Caco-2 (cell line): ENCODE data around the gene RANBP3. TPM values are rescaled to one million over a fixed set of nuclear protein-coding genes. Genes with fewer than 3 reads are reported as not detected.

Experiments used
- BruUV-seq: library from RNA; stranded (reverse); fragments of 400-500 nt; replicated peaks from 2 replicates; lab custom pipeline; 2021; lab: Mats Ljungman, UMichigan
- CTCF ChIA-PET: fragments of 300-600 bp; sonication (Branson Sonifier 250); formaldehyde crosslinking; loops from one replicate; lab custom pipeline; 2022; ENCODE audit warnings: antibody characterized with exemption; lab: Charles Lee
- POLR2A ChIA-PET: fragments of 300-600 bp; sonication (Branson Sonifier 250); formaldehyde crosslinking; loops from one replicate; lab custom pipeline; 2022; ENCODE audit warnings: antibody characterized with exemption; lab: Charles Lee
- DNase-seq, 2 experiments: peaks; one replicate each; pipeline versions ENCODE4 v3.0.0 to v3.0.0-alpha.2; 2020 to 2022
- H3K27me3 ChIP-seq: replicated peaks from 2 replicates; pipeline ENCODE4 v1.6.0; 2011; ENCODE audit warnings: low read length; ENCODE audit not compliant: control insufficient read depth, insufficient read depth
- H3K36me3 ChIP-seq: 2 replicates; pipeline ENCODE4 v1.5.1; 2011; ENCODE audit warnings: low read length; ENCODE audit not compliant: control insufficient read depth, insufficient read depth
- H3K4me1 ChIP-seq: fragments of 250-450 bp; sonication (Bioruptor Pico); 2 replicates; pipeline ENCODE4 v1.5.1; 2020; ENCODE audit warnings: mild to moderate bottlenecking
- H3K4me3 ChIP-seq: 2 replicates; pipeline ENCODE4 v1.5.1; 2011; ENCODE audit warnings: low read depth, mild to moderate bottlenecking, control low read depth, low read length
- H3K9me3 ChIP-seq: fragments of 250-450 bp; sonication (Bioruptor Pico); 2 replicates; pipeline ENCODE4 v1.5.1; 2020; ENCODE audit warnings: mild to moderate bottlenecking, moderate library complexity
- H3K27ac Mint-ChIP-seq: one replicate; pipeline ENCODE4 v1.8.0; 2022; ENCODE audit warnings: mixed read lengths; ENCODE audit not compliant: unreplicated experiment
- H3K27me3 Mint-ChIP-seq: one replicate; pipeline ENCODE4 v1.8.0; 2022; ENCODE audit warnings: mixed read lengths; ENCODE audit not compliant: insufficient read depth, unreplicated experiment
- H3K36me3 Mint-ChIP-seq: one replicate; pipeline ENCODE4 v1.8.0; 2022; ENCODE audit warnings: mild to moderate bottlenecking, mixed read lengths; ENCODE audit not compliant: insufficient read depth, unreplicated experiment
- H3K4me1 Mint-ChIP-seq: one replicate; pipeline ENCODE4 v1.8.0; 2022; ENCODE audit warnings: low read depth, mixed read lengths; ENCODE audit not compliant: unreplicated experiment
- H3K4me3 Mint-ChIP-seq: one replicate; pipeline ENCODE4 v1.8.0; 2022; ENCODE audit warnings: mild to moderate bottlenecking, moderate library complexity, mixed read lengths; ENCODE audit not compliant: unreplicated experiment
- H3K9me3 Mint-ChIP-seq: one replicate; pipeline ENCODE4 v1.8.0; 2022; ENCODE audit warnings: mixed read lengths; ENCODE audit not compliant: unreplicated experiment
- intact Hi-C: fragments of 100-400 bp; cut with micrococcal nuclease; formaldehyde crosslinking; loops from one replicate; pipeline ENCODE4 v1.10.0; 2022; ENCODE audit not compliant: unreplicated experiment
- total RNA-seq: library from RNA; stranded (reverse); gene quantifications from 2 replicates; pipeline ENCODE4 v1.2.3, GENCODE V29; 2022
- TF ChIP-seq, protein P1 (sequence below), 2 experiments: fragments of 200-600 bp in 1 of 2; IDR thresholded peaks; 1 replicate in 1 of 2; 2 replicates in 1 of 2; pipeline versions ENCODE4 v1.5.1 to v1.8.0; 2011 to 2022; ENCODE audit warnings: antibody characterized with exemption in 1 of 2, control low read depth in 1 of 2, inconsistent platforms in 1 of 2, low read depth in 1 of 2, low read length in 1 of 2, mild to moderate bottlenecking in 1 of 2, moderate library complexity in 1 of 2; ENCODE audit not compliant: insufficient read depth in 1 of 2, severe bottlenecking in 1 of 2, unreplicated experiment in 1 of 2

Gene RANBP3
- total RNA-seq, 1 experiment from 2014 or later = 90.4 TPM

DNA sequence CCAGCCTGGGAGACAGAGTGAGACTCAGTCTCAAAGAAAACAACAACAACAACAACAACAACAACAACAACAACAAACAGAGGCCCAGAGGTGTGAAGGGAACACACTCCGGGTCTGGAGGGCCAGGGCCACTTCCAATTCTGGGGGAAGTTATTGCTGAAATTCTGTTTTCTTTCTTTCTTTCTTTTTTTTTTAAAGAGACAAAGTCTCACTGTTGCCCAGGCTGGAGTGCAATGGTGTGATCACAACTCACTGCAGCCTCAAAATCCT lies 67.4 kb downstream of the RANBP3 start:
- Histone ChIP-seq H3K27me3 (no peaks in the 10 kb centered on the region), H3K9me3 (no peaks in the 10 kb centered on the region), H3K4me3 (no peak overlapping the region), H3K36me3 (no peaks in the 10 kb centered on the region), H3K4me1 (peaks cover 18% of the 10 kb centered on the region)
- Mint-ChIP-seq H3K36me3 (peaks cover 31% of the 10 kb centered on the region), H3K4me3 (no peak overlapping the region), H3K27ac (no peak overlapping the region), H3K27me3 (no peaks in the 10 kb centered on the region), H3K4me1 (no peaks in the 10 kb centered on the region), H3K9me3 (no peaks in the 10 kb centered on the region)
- ChIA-PET CTCF (no interaction called here), POLR2A (no interaction called here)
- no TSS peak for BruUV-seq
- no peak for DNase-seq
- intact Hi-C loops = no loop called here
- TF ChIP-seq, protein P1, sequence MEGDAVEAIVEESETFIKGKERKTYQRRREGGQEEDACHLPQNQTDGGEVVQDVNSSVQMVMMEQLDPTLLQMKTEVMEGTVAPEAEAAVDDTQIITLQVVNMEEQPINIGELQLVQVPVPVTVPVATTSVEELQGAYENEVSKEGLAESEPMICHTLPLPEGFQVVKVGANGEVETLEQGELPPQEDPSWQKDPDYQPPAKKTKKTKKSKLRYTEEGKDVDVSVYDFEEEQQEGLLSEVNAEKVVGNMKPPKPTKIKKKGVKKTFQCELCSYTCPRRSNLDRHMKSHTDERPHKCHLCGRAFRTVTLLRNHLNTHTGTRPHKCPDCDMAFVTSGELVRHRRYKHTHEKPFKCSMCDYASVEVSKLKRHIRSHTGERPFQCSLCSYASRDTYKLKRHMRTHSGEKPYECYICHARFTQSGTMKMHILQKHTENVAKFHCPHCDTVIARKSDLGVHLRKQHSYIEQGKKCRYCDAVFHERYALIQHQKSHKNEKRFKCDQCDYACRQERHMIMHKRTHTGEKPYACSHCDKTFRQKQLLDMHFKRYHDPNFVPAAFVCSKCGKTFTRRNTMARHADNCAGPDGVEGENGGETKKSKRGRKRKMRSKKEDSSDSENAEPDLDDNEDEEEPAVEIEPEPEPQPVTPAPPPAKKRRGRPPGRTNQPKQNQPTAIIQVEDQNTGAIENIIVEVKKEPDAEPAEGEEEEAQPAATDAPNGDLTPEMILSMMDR (IDR thresholded peaks at IDR 0.05; ENCODE audit: insufficient read depth in 1 of 2, low read depth in 1 of 2, low read length in 1 of 2, severe bottlenecking in 1 of 2, unreplicated experiment in 1 of 2) = no peak

DNA sequence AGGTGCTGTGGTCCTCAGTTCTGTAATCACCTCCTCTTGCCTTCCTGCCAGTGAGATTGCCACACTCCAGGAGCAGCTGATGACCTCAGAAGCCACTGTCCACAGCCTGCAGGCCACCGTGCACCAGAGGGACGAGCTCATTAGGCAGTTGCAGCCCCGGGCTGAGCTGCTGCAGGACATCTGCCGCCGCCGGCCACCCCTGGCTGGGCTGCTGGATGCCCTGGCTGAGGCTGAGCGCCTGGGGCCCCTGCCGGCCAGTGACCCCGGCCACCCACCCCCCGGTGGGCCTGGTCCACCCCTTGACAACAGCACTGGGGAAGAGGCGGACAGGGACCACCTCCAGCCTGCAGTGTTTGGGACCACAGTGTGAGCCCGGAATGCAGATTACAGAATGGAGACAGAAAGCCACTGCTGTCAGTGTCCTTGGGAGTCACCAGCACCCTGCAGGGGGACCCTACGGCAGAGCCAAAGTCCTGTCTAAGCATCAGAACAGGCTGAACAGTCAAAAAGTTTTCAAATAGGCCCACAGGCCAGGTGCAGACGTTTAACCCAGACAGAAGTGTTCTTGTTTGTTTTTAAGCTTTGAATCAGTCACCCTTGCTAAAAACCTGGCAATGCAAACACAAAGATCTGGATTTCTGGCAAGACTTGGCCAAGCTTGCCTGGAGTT lies 69.0 kb downstream of the RANBP3 start:
- no peaks in the 10 kb centered on the region for H3K9me3 ChIP-seq
- H3K27me3 Mint-ChIP-seq = no peaks in the 10 kb centered on the region
- H3K36me3 ChIP-seq = no peaks in the 10 kb centered on the region
- ChIA-PET POLR2A (no interaction called here), CTCF (interaction anchor here (0.5 kb wide), 1 partner anchor 12 kb away, joined by 3 read pairs; no protein-coding TSS in a partner anchor)
- peaks cover 30% of the 10 kb centered on the region for H3K36me3 Mint-ChIP-seq
- H3K9me3 Mint-ChIP-seq = no peaks in the 10 kb centered on the region
- intact Hi-C loops = no loop called here
- no peaks in the 10 kb centered on the region for H3K27me3 ChIP-seq
- BruUV-seq = no TSS peak
- H3K27ac Mint-ChIP-seq = no peak overlapping the region
- H3K4me1 ChIP-seq = peaks cover 2% of the 10 kb centered on the region
- no peaks in the 10 kb centered on the region for H3K4me1 Mint-ChIP-seq
- H3K4me3 Mint-ChIP-seq = no peak overlapping the region
- H3K4me3 ChIP-seq = no peak overlapping the region
- no peak for DNase-seq
- TF ChIP-seq, protein P1 (IDR thresholded peaks at IDR 0.05; ENCODE audit: insufficient read depth in 1 of 2, low read depth in 1 of 2, low read length in 1 of 2, severe bottlenecking in 1 of 2, unreplicated experiment in 1 of 2) = no peak

DNA sequence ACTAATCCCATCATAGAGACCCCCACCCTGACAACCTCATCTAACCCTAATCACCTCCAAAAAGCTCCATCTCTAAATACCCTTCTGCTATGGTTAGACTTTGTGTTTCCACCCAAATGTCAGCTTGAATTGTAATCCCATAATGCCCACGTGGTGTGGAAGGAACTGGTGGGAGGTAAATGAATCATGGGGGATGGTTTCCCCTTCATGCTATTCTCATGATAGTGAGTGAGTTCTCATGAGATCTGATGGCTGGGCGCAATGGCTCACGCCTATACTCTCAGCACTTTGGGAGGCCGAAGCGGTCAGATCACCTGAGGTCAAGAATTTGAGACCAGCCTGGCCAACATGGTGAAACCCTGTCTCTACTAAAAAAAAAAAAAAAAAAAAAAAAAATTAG lies 70.7 kb downstream of the RANBP3 start:
- POLR2A ChIA-PET = no interaction called here
- H3K27me3 ChIP-seq = no peaks in the 10 kb centered on the region
- no peak overlapping the region for H3K4me3 Mint-ChIP-seq
- H3K36me3 ChIP-seq = no peaks in the 10 kb centered on the region
- H3K9me3 ChIP-seq = no peaks in the 10 kb centered on the region
- no peak overlapping the region for H3K4me3 ChIP-seq
- no peak overlapping the region for H3K27ac Mint-ChIP-seq
- H3K27me3 Mint-ChIP-seq = no peaks in the 10 kb centered on the region
- H3K36me3 Mint-ChIP-seq = peaks cover 37% of the 10 kb centered on the region
- CTCF ChIA-PET = no interaction called here
- H3K4me1 Mint-ChIP-seq = no peaks in the 10 kb centered on the region
- TF ChIP-seq, protein P1 (IDR thresholded peaks at IDR 0.05; ENCODE audit: insufficient read depth in 1 of 2, low read depth in 1 of 2, low read length in 1 of 2, severe bottlenecking in 1 of 2, unreplicated experiment in 1 of 2) = no peak
- intact Hi-C loops = no loop called here
- H3K4me1 ChIP-seq = no peaks in the 10 kb centered on the region; the same call in 1 of the 2 replicates
- no TSS peak for BruUV-seq
- no peak for DNase-seq
- no peaks in the 10 kb centered on the region for H3K9me3 Mint-ChIP-seq
